Endothelial cell of umbilical vein (primary cell): ENCODE measurements around the gene SLC30A4. TPM values are rescaled to one million over a fixed set of nuclear protein-coding genes. Genes with fewer than 3 reads are reported as not detected.

Experiments used
- BruUV-seq: library from RNA; stranded (reverse); fragments of 400-500 nt; replicated peaks from 2 replicates; lab custom pipeline; 2021; lab: Mats Ljungman, UMichigan
- CTCF ChIA-PET: fragments of 300-600, 350-600 bp; sonication (Branson Sonifier 250); formaldehyde crosslinking; loops from one replicate; lab custom pipeline; 2021; ENCODE audit warnings: antibody characterized with exemption, inconsistent platforms; lab: Charles Lee
- POLR2A ChIA-PET: fragments of 300-600, 350-600 bp; sonication (Branson Sonifier 250); formaldehyde crosslinking; loops from one replicate; lab custom pipeline; 2021; ENCODE audit warnings: antibody characterized with exemption, inconsistent platforms; lab: Charles Lee
- DNase-seq: peaks from one replicate; pipeline ENCODE4 v3.0.0-alpha.2; 2011; ENCODE audit warnings: low read depth, low spot score
- FAIRE-seq: peaks from 2 replicates; lab custom pipeline; 2011; peaks lifted over from hg19 to GRCh38; lab: Jason Lieb, UNC
- H2AFZ ChIP-seq: 2 replicates; pipeline ENCODE4 v1.6.0; 2012; ENCODE audit warnings: low read depth, low read length, control low read depth, inconsistent platforms
- H3K27ac ChIP-seq: 2 replicates; pipeline ENCODE4 v1.5.1; 2011; ENCODE audit warnings: low read depth, mild to moderate bottlenecking, control low read depth, low read length, moderate library complexity; ENCODE audit not compliant: insufficient read depth
- H3K27me3 ChIP-seq, 2 experiments: 2 replicates each; pipeline versions ENCODE4 v1.6.0 to v1.6.1; 2011; ENCODE audit warnings: low read length in 2 of 2, mixed read lengths in 1 of 2; ENCODE audit not compliant: control insufficient read depth in 2 of 2, insufficient read depth in 2 of 2
- H3K36me3 ChIP-seq, 2 experiments: 2 replicates in 1 of 2; 3 replicates in 1 of 2; pipeline ENCODE4 v1.5.1; 2011; ENCODE audit warnings: low read length in 2 of 2, mild to moderate bottlenecking in 1 of 2, moderate library complexity in 1 of 2; ENCODE audit not compliant: control insufficient read depth in 2 of 2, insufficient read depth in 2 of 2; ENCODE audit errors: extremely low read depth in 1 of 2
- H3K4me1 ChIP-seq: 3 replicates; pipeline ENCODE4 v1.5.1; 2011; ENCODE audit warnings: mild to moderate bottlenecking, low read length; ENCODE audit not compliant: control insufficient read depth, insufficient read depth; ENCODE audit errors: extremely low read depth
- H3K4me2 ChIP-seq: 2 replicates; pipeline ENCODE4 v1.6.1; 2011; ENCODE audit warnings: low read length, control low read depth, mixed read lengths; ENCODE audit not compliant: insufficient read depth
- H3K4me3 ChIP-seq, 3 experiments: fragments of 200-600 bp in 1 of 3; sonication (generic), shearing (Covaris generic) in 1 of 3; replicated peaks in 1 of 3; 2 replicates each; pipeline ENCODE4 v1.5.1; 2011 to 2016; ENCODE audit warnings: control low read depth in 3 of 3, low read length in 3 of 3, mild to moderate bottlenecking in 2 of 3, inconsistent platforms in 1 of 3, low read depth in 1 of 3, moderate library complexity in 1 of 3; ENCODE audit not compliant: insufficient read depth in 1 of 3
- H3K79me2 ChIP-seq: 2 replicates; pipeline ENCODE4 v1.6.0; 2012; ENCODE audit warnings: low read length, inconsistent platforms; ENCODE audit not compliant: control insufficient read depth, insufficient read depth
- H3K9ac ChIP-seq: replicated peaks from 2 replicates; pipeline ENCODE3; 2011; ENCODE audit warnings: low read length, control low read depth; ENCODE audit not compliant: insufficient read depth; ENCODE audit errors: extremely low read depth
- H3K9me1 ChIP-seq: replicated peaks from 3 replicates; pipeline ENCODE4 v1.6.0; 2011; ENCODE audit warnings: mild to moderate bottlenecking, low read length; ENCODE audit not compliant: control insufficient read depth, insufficient read depth; ENCODE audit errors: extremely low read depth
- H3K9me3 ChIP-seq: replicated peaks from 2 replicates; pipeline ENCODE4 v1.5.1; 2012; ENCODE audit warnings: low read length, inconsistent platforms; ENCODE audit not compliant: control insufficient read depth, insufficient read depth
- H4K20me1 ChIP-seq: replicated peaks from 2 replicates; pipeline ENCODE3; 2011; ENCODE audit warnings: mild to moderate bottlenecking, low read length; ENCODE audit not compliant: control insufficient read depth, insufficient read depth; ENCODE audit errors: extremely low read depth
- CTCF ChIP-seq, 2 donors: IDR thresholded peaks; 1 replicate in 1 of 2; 2 replicates in 1 of 2; pipeline ENCODE4 v1.5.1; 2011; ENCODE audit warnings: low read length in 2 of 2, mild to moderate bottlenecking in 2 of 2, moderate library complexity in 2 of 2, control low read depth in 1 of 2, inconsistent platforms in 1 of 2, low read depth in 1 of 2; ENCODE audit not compliant: insufficient read depth in 1 of 2; ENCODE audit errors: extremely low read depth in 1 of 2
- EZH2 ChIP-seq: IDR thresholded peaks from 2 replicates; pipeline ENCODE4 v1.6.1; 2012; ENCODE audit warnings: borderline replicate concordance, low read depth, mild to moderate bottlenecking, moderate library complexity, low read length, inconsistent platforms; ENCODE audit not compliant: severe bottlenecking
- FOS ChIP-seq: IDR thresholded peaks from 2 replicates; pipeline ENCODE4 v1.6.1; 2011; ENCODE audit warnings: mild to moderate bottlenecking, low read length, moderate library complexity, borderline replicate concordance; ENCODE audit not compliant: insufficient read depth
- GATA2 ChIP-seq: IDR thresholded peaks from 2 replicates; pipeline ENCODE4 v1.7.0; 2011; ENCODE audit warnings: low read depth, mild to moderate bottlenecking, moderate library complexity, mixed read lengths, low read length; ENCODE audit not compliant: insufficient read length, insufficient read depth
- JUN ChIP-seq: IDR thresholded peaks from 2 replicates; pipeline ENCODE4 v1.6.1; 2011; ENCODE audit warnings: borderline replicate concordance, low read depth; ENCODE audit not compliant: insufficient read length, insufficient read depth
- MAX ChIP-seq: IDR thresholded peaks from 2 replicates; pipeline ENCODE4 v1.6.1; 2011; ENCODE audit not compliant: insufficient read depth, insufficient read length
- MYC ChIP-seq: IDR thresholded peaks from one replicate; pipeline ENCODE4 v1.6.1; 2011; ENCODE audit warnings: mild to moderate bottlenecking, low read depth, low read length
- POLR2A ChIP-seq: IDR thresholded peaks from 2 replicates; pipeline ENCODE4 v1.6.1; 2012; ENCODE audit warnings: low read depth, mild to moderate bottlenecking, control low read depth, low read length
- POLR2AphosphoS5 ChIP-seq: IDR thresholded peaks from 2 replicates; pipeline ENCODE4 v1.6.1; 2012; ENCODE audit warnings: low read depth, mild to moderate bottlenecking, control low read depth, low read length, moderate library complexity; ENCODE audit not compliant: insufficient read depth
- dilution Hi-C: fragments of 300-500 bp; cut with MboI; formaldehyde crosslinking; loops from one replicate; pipeline ENCODE4 v1.15.0; 2019; ENCODE audit warnings: low sequenced_read_pairs; ENCODE audit not compliant: extremely low pct_ligation_motif_present
- intact Hi-C: fragments of 100-400 bp; cut with micrococcal nuclease; formaldehyde crosslinking; loops from one replicate; pipeline ENCODE4 v1.10.0; 2022
- polyA plus RNA-seq, 4 experiments: library from polyadenylated mRNA; depleted of rRNA in 3 of 4; stranded (reverse) in 3 of 4; unstranded in 1 of 4; fragments of >200 nt; gene quantifications; 2 replicates each; pipeline versions ENCODE4 v1.2.1 to v1.2.3, GENCODE V29; 2011 to 2012; ENCODE audit warnings: missing spikeins in 1 of 4
- total RNA-seq: library from RNA; stranded (reverse); gene quantifications from 2 replicates; pipeline ENCODE4 v1.2.3, GENCODE V29; 2021

The SLC30A4 gene
- total and polyA plus RNA-seq, 2 donors (not counting 3 experiments of a cell fraction or from before 2014, with no cell fraction given): 2.7 to 3.9 TPM

GRCh38 chr15:45448066-45448915, 74.3 kb downstream of the SLC30A4 start:
- DNase-seq (no peak), FAIRE-seq (no peak)
- H3K27ac ChIP-seq: no peak overlapping the region
- no peak overlapping the region for H3K9ac ChIP-seq
- CTCF ChIA-PET: interaction anchor here (1.4 to 2.4 kb wide), 3 partner anchors 9 to 166 kb away, joined by 3 to 8 read pairs (median 5); no protein-coding TSS in a partner anchor
- no peaks in the 10 kb centered on the region for H4K20me1 ChIP-seq
- intact Hi-C loops: no loop called here
- no peak overlapping the region for H3K4me2 ChIP-seq
- POLR2A ChIA-PET: no interaction called here
- no peak for TF ChIP-seq CTCF (IDR thresholded peaks at IDR 0.05; ENCODE audit: extremely low read depth in 1 of 2, insufficient read depth in 1 of 2, low read depth in 1 of 2, low read length in 2 of 2)
- TF ChIP-seq EZH2: no peak
- TF ChIP-seq POLR2AphosphoS5: no peak
- no peak for TF ChIP-seq POLR2A
- no peak for TF ChIP-seq FOS
- no peak for TF ChIP-seq GATA2
- TF ChIP-seq MYC: no peak
- TF ChIP-seq MAX: no peak
- no peak for TF ChIP-seq JUN
- no TSS peak for BruUV-seq
- H3K9me1 ChIP-seq: no peaks in the 10 kb centered on the region
- H3K9me3 ChIP-seq: no peaks in the 10 kb centered on the region
- H3K4me1 ChIP-seq: no peaks in the 10 kb centered on the region
- no peak overlapping the region for H2AFZ ChIP-seq
- H3K79me2 ChIP-seq: no peaks in the 10 kb centered on the region
- no peak overlapping the region for H3K4me3 ChIP-seq
- H3K27me3 ChIP-seq: peaks cover 3 to 7% of the 10 kb centered on the region in 2 experiments
- H3K36me3 ChIP-seq: no peaks in the 10 kb centered on the region
- dilution Hi-C loops: no loop called here
